NCI-H460 (cell line): ENCODE measurements around the gene PSME4. TPM values are rescaled to one million over a fixed set of nuclear protein-coding genes. Genes with fewer than 3 reads are reported as not detected.
"Not testable (repeated sequence)": the region's sequence is repeated elsewhere in the genome, so short reads cannot be mapped to it uniquely, and the experiment has no call there.

Experiments used
- DNase-seq: peaks from one replicate; pipeline ENCODE4 v3.0.0-alpha.2; 2016; ENCODE audit warnings: low read depth; ENCODE audit errors: extremely low read depth
- total RNA-seq: library from RNA; depleted of rRNA; stranded (reverse); fragments of >200 nt; shearing (Covaris generic); gene quantifications from 2 replicates; pipeline ENCODE4 v1.2.3, GENCODE V29; 2014

The PSME4 gene
- total RNA-seq, 1 experiment from 2014 or later, result 41.8 TPM

DNA sequence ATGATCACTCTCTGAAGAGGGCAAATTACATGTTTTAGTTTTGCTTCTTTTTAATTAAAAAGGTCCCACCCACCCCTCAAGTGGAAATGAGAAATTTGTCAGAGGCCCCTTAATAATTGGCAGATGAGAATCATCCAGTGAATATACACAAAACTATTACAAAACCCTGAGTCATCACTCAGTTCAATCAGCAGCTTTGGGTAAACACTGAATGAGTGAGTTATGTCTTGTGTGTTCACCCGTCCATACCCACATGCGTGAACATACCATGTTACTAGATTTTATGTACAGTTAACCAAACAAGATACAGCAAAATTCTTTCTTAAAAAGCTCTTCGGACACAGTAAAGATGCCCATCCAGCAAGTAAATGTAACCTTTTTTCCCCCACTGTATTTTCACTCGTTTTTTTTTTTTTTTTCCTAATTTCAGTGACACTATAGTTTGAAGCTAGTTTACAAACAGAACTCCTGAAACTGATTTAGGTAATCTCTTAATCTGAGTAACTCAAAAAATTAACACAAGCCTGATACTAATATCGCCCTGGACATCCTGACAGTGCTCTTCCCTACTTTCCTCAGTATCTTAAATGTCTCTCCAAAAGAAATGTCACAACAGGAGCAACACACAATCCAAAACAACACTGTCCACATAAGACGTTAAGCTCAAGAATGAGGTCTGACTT, 1.4 kb downstream of the PSME4 start:
- DNase-seq, result peak; percentile 84

DNA sequence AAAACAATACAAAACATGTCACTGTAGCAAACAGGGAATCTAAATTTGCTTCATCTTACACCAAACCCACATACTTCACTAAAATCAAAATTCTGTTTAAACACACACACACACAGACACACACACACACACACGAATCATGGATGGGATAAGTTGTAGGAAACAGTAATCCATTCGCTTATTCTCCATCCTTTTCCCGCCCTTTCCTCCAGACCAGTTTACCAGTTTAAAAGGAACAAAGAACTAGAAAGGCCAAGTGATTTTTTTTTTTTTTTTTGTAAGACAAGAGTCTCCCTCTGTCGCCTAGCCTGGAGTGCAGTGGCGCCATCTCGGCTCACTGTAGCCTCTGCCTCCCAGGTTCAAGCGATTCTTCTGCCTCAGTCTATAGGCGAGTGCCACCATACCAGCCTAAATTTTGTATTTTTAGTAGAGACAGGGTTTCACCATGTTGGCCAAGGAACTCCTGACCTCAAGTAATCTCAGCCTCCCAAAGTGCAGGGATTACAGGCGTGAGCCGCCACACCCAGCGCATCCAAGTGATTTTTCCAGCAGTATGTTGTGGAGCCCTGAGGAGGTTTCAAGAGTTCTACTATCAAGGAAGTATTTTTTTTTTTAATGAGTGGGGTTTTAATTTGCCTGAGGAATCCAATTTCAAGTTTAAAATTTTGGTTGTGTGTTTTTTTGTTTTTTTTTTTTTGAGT, 5.7 kb downstream of the PSME4 start:
- DNase-seq, result no peak

DNA sequence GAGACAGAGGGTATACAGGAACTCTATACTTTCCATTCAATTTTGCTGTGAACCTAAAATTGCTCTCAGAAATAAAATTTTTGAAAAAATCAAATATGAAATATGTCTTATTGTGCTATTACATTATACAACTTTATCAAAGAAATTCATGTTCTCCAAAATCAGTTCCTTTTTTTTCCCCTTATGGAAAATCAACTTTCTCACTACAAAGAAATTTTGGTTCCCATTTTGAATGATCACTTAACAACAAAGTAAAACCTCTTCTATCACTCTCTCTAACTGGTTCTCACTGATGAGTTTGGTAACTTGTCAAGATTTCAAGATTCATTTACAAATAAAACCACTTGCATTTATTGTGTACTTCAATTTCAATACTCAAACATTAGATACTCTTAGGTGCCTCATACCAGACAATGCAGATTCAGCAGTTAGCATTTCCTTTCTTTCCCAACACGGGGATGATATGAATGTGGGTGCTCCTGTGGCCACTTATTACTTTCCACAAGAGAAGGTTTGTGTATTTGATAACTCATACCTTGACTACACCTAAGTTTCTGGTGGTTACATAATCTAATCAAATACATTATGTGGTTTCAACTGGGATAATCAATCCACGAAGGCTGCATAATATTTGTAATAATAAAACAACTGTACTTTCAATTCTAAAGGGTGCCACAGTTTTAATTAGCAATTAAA, 6.4 kb downstream of the PSME4 start:
- DNase-seq, result no peak

DNA sequence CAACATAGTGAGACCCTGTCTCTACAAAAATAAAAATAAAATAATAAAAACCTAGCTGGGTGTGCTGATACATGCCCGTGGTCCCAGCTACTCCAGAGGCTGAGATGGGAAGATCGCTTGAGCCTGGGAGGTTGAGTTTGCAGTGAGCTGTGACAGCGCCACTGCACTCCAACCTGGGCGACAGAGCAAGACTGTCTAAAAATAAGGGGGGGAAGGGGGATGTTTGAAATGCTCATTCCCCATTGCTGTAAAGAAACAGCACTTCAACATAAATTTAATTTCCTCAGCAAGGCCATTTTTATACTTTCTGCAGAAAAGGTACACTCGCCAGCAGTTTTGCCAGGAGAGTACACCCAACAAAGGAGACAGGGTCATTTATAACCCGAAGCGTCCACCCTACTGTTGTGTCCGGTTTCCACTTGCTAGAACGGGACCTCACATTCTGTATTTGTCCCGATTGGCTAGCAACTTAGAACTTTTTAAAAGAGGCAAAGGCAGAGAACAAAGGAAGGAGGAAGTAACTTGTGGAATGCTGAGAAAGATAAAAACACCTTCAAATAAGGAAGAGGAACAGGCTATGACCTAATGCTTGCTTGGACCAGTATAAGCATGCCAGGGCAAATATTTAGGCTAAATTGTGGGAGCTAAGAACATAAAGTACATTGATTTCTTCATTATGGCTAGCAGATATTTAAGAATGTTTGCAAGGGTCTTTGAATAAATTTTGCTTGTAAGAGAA, 9.1 kb downstream of the PSME4 start:
- not testable (repeated sequence) for DNase-seq

DNA sequence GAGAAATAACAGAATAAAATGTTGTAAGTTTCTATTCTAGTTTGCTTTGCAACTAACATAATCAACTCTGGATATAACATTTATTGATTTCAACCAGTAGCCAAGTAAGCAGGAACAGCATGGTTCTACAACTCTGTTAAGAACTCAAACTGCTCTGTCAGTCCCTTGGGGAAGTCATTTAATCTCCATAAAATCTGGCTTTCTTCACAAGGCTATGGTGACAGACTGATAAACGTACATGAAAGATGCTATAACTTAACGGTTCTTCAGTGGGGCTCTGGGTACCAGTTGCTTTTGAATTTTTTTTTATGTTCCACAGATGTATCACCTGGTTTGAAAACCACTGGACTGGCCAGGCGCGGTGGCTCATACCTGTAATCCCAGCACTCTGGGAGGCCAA, 10.3 kb downstream of the PSME4 start:
- DNase-seq, result no peak

DNA sequence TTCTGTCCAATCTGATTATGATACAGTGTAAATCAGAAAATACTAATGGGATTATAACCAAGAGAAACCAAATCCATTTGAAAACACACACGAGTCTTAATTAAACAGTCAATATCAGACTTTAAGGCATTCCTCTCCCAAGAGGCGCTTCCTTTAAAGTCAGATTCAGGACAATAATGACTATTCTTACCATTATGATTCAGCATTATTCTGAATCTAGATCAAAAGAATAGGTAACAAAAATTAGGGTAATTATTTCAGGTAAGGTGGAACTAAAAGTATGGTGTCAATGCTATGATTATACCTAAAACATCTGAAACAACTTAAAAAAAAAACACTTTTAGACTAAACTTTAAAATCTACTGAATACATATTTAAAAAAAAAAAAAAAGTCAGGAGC, 12.3 kb downstream of the PSME4 start:
- DNase-seq, result no peak

DNA sequence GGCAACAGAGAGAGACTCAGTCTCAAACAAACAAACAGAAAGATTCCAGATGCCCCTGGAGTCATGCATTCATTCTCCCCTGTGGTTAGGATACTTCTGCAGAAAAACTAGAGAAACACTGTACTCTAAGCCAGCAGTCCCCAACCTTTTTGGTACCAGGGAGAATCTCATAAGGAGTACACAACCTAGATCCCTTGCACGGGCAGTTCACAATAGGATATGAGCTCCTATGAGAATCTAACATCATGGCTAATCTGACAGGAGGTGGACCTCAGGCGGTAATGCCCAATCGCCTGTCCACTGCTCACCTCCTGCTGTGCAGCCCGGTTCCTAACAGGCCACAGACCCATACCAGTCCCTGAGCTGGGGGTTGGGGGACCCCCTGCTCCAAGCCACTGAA, 18.3 kb downstream of the PSME4 start:
- no peak for DNase-seq

DNA sequence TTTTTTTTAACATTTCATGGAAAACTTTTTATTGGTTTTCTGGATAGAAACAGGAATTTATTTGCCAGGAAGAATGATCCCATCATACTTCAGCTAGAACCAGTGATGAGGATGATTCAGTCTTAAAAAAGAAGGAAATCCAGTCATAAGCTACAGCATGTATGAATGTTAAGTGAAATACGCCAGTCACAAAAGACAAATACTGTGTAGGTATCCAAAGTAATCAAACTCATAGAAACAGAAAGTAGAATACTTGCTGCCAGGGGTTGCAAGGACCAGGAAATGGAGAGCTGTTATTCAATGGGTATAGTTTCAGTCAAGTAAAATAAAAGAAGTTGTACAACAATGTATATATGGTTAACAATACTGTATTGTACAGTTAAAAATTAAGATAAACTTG, 21.3 kb downstream of the PSME4 start:
- DNase-seq, result no peak

DNA sequence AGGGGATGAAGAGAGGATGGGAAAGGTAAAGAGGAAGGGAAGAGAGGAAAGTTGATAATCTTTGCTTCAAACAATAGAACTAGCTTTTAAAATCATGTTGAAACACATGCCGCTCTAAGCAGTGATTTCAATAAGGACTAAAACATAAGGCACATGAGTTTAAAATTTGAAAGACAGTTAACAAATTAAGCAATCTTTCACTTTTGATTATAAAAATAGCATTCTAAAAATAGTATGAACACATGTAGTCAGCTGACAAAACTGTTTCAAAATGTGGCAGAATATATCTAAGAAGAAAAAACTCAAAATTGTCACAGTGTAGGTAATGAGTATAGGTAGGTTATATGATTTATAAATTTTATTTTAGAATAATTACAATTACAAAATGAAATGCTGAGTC, 25.3 kb downstream of the PSME4 start:
- DNase-seq, result no peak

DNA sequence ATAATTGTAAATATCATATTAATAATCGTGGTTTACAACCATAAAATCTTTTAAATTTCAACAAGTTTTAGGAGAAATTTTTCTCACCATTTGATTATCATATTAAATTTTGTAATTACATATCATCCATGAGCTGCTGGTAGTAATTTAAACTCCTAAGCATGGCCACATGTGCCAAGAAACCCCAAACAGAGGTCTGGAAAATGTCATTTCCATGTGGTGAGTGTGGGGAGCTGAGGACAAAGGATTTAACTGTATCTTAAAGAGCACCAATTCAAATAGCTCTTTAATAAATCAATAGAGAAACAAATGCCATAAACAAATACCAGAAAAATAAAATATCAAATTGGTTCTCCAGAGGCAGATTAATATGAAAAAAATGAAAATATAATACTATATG, 26.3 kb downstream of the PSME4 start:
- DNase-seq, result no peak

DNA sequence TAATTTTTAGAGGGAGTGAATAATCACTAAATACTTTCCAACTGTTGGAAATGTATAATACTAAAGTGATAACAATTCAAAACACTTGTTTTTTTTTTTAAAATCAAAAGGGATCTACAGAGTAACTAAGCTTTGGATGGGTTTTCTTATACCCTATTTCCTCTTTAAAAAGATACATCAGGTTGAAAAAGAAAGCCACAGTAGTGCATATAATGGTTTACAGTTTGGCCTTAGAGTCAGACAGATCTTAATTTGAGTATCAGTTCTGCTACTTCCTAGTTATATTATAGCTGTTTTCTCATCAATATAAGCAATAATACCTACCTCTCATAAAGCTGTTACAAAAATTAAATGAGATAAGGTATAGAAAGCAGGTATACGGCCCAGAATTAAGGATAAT, 28.5 kb downstream of the PSME4 start:
- no peak for DNase-seq

DNA sequence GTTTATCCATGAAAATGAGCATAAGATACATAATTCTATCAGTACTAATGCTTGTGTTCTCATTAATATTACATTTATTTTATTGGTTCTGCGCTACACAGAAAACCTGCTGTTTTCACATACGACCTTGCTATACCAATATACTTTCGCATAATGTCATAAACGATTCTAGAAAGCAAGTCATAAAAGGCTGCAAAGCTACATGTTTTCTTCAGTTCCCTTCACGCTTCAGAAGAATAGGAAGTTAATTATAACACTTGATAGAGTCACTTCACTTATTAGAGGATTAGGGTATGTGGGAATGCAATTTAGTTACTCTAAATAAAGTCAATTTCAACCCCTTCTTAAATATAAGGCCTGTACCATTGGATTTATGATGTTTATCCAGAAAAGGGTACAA, 29.0 kb downstream of the PSME4 start:
- DNase-seq, result no peak

DNA sequence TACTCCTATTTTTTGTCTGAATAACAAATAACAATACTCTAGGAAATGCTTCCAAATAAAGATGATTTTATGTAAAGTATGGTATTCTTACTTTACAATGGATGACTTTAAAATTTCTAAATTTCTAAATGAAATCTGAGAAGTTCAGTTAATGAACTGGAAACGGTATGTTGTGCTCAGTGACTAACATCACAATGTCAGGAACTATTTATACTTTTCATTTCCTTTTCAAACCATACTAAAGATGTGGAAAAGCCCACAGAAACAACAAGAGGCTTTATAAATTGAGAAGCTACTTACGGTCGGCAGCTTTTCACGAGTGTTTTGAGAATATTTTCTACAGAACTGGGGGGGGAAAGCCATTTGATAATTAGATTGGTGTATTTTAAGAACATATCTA, 31.1 kb downstream of the PSME4 start:
- no peak for DNase-seq

DNA sequence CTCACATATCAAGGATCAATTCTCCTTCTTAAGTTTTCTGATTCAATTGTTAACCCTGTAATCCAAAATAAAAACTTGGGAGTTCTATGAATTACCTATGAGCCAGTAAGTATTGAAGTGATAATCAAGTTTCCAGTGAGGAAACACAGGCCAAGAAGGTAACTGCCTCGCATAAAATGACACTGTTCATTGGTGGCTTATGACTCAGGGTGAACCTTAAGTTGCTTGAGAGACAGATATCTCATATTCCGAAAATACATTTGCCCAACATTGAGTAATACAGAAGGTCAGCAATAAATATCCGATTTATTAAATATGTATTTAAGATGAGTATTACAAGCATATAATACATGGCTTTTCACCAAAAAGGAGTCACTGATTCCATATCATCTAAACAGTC, 31.9 kb downstream of the PSME4 start:
- DNase-seq, result no peak

DNA sequence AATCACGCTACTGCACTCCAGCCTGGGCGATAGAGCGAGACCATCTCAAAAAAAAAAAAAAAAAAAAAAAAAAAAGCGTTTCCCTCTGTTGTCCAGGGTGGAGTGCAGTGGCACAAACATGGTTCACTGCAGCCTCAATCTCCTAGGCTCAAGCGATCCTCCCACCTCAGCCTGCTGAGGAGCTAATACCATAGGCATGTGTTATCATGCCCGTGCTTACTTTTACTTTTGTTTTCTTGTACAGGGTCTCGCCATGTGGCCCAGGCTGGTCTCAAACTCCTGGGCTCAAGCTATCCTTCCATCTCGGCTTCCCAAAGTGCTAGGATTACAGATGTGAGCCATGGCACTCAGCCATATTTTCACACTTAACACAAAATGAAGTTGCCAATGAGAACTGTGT, 37.5 kb downstream of the PSME4 start:
- DNase-seq, result no peak

DNA sequence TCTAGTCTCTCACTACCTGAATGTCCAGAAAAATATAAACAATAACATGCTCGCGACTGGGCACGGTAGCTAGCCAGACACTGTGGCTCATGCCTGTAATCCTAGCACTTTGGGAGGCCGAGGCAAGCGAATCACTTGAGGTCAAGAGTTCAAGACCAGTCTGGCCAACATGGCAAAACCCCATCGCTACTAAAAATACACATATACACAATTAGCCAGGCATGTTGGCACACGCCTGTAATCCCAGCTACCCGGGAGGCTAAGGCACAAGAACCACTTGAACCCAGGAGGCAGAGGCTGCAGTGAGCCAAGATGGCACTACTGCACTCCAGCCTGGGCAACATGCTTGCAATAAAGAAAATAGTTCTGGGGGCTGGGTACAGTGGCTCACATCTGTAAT, 44.5 kb downstream of the PSME4 start:
- DNase-seq, result not testable (repeated sequence)

DNA sequence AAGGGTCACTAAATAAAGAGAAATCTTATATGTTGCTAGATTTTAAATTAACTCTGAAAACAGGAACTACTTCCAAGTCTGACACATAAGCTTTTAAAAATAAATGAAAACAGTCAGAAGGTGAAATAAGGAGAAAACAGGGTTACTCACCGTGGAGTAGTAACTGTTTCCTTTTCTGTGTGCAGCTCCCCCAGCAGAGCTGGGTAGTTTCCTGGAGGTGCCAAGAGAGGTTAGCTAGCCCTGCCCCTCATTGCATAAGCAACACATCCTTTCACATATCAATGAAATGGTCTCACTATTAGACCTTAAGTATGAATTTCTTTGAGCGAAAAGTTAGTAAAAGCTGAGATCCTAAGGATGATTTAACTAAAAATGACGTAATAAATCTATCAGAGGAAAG, 57.1 kb downstream of the PSME4 start:
- no peak for DNase-seq

DNA sequence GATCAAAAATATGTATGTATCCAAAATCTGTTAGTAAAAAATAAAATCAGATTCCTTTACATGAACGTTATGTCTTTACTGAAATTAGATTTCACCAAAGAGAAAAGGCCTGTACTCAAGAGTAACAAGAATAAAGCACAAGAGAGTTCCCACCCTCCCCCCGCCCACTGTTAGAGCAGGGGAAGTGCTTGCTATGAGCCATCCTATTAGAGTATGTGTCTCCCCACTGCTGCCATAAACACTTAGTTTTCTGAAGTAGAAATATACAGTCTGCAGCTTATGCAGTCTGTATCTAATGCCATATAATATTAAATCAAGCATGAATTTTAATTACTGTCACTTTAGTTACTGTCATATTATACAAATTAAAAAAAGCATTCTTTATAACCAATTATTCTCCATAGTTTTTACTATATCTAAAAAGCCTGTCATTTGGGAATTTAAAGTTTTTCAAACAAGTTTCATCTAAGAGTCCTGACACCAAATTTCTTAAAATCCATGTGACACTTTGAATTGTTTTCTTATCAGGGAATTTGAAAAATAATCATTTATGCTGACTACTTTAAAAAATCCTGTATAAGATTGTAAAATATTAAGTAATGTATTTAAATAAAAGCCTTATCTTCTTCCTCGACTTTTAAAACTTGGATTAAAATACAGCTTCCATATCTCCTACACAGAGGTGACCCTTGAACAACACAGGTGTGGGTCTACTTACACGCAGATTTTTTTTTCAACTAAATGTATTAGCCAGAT, 59.2 kb downstream of the PSME4 start:
- DNase-seq, result no peak

DNA sequence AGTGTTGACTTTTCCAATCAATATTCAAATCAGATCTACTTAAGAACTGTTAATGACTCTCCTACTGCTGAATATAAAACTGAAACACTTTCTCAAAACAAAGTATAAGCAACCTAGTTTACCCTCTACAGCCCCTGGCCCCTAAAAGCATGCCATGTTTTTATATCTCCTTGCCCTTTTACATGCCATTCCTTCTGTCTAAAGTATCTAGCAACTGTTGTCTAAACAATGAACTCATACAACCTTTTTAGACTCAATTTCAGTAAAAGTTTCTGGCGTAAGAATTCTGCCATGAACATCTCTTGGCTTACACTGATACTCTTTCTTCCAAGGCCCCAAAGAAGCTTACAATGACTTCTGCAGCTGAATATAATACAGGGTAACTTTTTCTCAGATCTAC, 63.2 kb downstream of the PSME4 start:
- no peak for DNase-seq

DNA sequence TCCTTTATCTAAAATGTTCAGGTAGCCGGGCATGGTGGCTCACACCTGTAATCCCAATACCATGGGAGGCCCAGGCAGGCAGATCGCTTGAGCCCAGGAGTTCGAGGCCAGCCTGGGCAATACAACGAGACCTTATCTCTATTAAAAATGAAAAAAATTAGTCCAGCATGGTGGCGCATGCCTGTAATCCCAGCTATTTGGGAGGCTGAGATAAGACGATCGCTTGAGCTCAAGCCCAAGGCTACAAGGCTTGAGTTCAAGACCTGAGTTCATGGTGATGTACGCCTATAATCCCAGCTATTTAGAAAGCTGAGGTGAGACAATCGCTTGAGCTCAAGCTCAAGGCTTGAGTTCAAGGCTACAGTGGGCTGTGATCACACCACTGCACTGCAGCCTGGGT, 65.4 kb downstream of the PSME4 start:
- DNase-seq, result no peak

DNA sequence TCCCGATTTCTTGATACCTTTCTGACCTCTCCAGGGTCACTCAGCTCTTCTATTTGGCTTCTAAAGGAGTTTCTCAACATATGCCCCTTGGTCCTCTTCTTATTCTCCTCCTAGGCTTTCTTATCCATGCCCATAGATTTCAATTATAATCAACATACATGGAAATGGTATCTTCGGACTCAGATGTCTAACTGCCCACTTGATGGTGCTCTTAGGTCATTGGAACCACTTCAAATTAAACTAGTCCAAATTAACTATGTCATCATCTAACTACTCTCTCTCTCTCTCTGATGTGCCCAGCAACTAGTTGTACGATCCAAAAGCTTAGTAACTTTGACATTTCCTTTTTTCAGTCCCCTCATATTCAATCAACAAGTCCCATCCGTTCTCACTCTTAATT, 67.8 kb downstream of the PSME4 start:
- DNase-seq, result no peak
